Activated naive CD4-positive, alpha-beta T cell treated with anti-CD3 and anti-CD28 coated beads for 36 hours (primary cell): ENCODE results near the gene ATP6V0B. TPM values are rescaled to one million over a fixed set of nuclear protein-coding genes. Genes with fewer than 3 reads are reported as not detected.

Experiments used
- CTCF ChIA-PET: fragments of 350-600 bp; sonication (Branson Sonifier 250); formaldehyde crosslinking; loops from one replicate; lab custom pipeline; 2021; ENCODE audit warnings: antibody characterized with exemption; lab: Charles Lee
- DNase-seq: peaks from one replicate; pipeline ENCODE4 v3.0.0-alpha.2; 2020
- H3K27ac Mint-ChIP-seq: one replicate; pipeline ENCODE4 v1.8.0; 2021; ENCODE audit warnings: mild to moderate bottlenecking, mixed read lengths
- H3K27me3 Mint-ChIP-seq: one replicate; pipeline ENCODE4 v1.8.0; 2021; ENCODE audit warnings: low read depth, mixed read lengths
- H3K36me3 Mint-ChIP-seq: one replicate; pipeline ENCODE4 v1.8.0; 2021; ENCODE audit warnings: low read depth, mixed read lengths
- H3K4me1 Mint-ChIP-seq: one replicate; pipeline ENCODE4 v1.8.0; 2021; ENCODE audit warnings: low read depth, mixed read lengths
- H3K4me3 Mint-ChIP-seq: one replicate; pipeline ENCODE4 v1.8.0; 2021; ENCODE audit warnings: mild to moderate bottlenecking, moderate library complexity, mixed read lengths
- H3K9me3 Mint-ChIP-seq: one replicate; pipeline ENCODE4 v1.8.0; 2021; ENCODE audit warnings: mixed read lengths
- intact Hi-C: fragments of 100-400 bp; cut with micrococcal nuclease; formaldehyde crosslinking; loops from one replicate; pipeline ENCODE4 v1.15.1; 2023
- total RNA-seq, 2 experiments: library from RNA; stranded (reverse); gene quantifications; one replicate each; pipeline ENCODE4 v1.2.3, GENCODE V29; 2021

The ATP6V0B gene
- total RNA-seq, 2 experiments from 2014 or later: 44.2 to 52.6 TPM

- H3K4me1 Mint-ChIP-seq: peaks cover 41% of the 10 kb centered on the region
Measured at GRCh38 chr1:43947061-43947873, 27.5 kb upstream of the ATP6V0B start.

GRCh38 chr1:43947874-43948437, 26.8 kb upstream of the ATP6V0B start:
- DNase-seq: no peak
- CTCF ChIA-PET: interaction anchor here (0.6 to 0.9 kb wide), 2 partner anchors 37 to 100 kb away, joined by 3 to 4 read pairs; no protein-coding TSS in a partner anchor
- intact Hi-C loops: loop anchor here (10.0 kb wide), 1 partner anchor 583 kb away; the partner anchor contains the start of gene ELOVL1
- Mint-ChIP-seq H3K36me3 (peaks cover 7% of the 10 kb centered on the region), H3K4me3 (peak overlapping the region; percentile 90), H3K27me3 (no peaks in the 10 kb centered on the region), H3K27ac (peak overlapping the region; percentile 68), H3K4me1 (peaks cover 39% of the 10 kb centered on the region), H3K9me3 (no peaks in the 10 kb centered on the region)

More at GRCh38 chr1:43947061-43947873, 27.5 kb upstream of the ATP6V0B start:
- no peaks in the 10 kb centered on the region for H3K27me3 Mint-ChIP-seq
- peak overlapping the region; percentile 90 for H3K4me3 Mint-ChIP-seq
- H3K36me3 Mint-ChIP-seq: peaks cover 7% of the 10 kb centered on the region
- peak overlapping the region; percentile 88 for H3K27ac Mint-ChIP-seq
- DNase-seq: peak; percentile 26
- intact Hi-C loops: loop anchor here (10.0 kb wide), 1 partner anchor 582 kb away; the partner anchor contains the start of gene ELOVL1
- H3K9me3 Mint-ChIP-seq: no peaks in the 10 kb centered on the region
- CTCF ChIA-PET: interaction anchor here (0.6 to 5.6 kb wide), 10 partner anchors 10 to 183 kb away, joined by 3 to 76 read pairs (median 4); partner anchors contain the start of gene ARTN

GRCh38 chr1:43949678-43950077, 25.1 kb upstream of the ATP6V0B start:
- peaks cover 2% of the 10 kb centered on the region for H3K36me3 Mint-ChIP-seq
- H3K27me3 Mint-ChIP-seq: no peaks in the 10 kb centered on the region
- no peak overlapping the region for H3K27ac Mint-ChIP-seq
- CTCF ChIA-PET: interaction anchor here (0.7 to 3.1 kb wide), 5 partner anchors 14 to 422 kb away, joined by 3 to 8 read pairs (median 4); no protein-coding TSS in a partner anchor
- no peaks in the 10 kb centered on the region for H3K9me3 Mint-ChIP-seq
- H3K4me1 Mint-ChIP-seq: peaks cover 33% of the 10 kb centered on the region
- no peak overlapping the region for H3K4me3 Mint-ChIP-seq
- no peak for DNase-seq
- intact Hi-C loops: loop anchor here (10.0 kb wide), 1 partner anchor 585 kb away; the partner anchor contains the start of gene ELOVL1

- Mint-ChIP-seq H3K36me3 (peaks cover 2% of the 10 kb centered on the region), H3K4me3 (no peak overlapping the region), H3K9me3 (no peaks in the 10 kb centered on the region), H3K4me1 (peaks cover 21% of the 10 kb centered on the region), H3K27me3 (no peaks in the 10 kb centered on the region), H3K27ac (no peak overlapping the region)
- DNase-seq: no peak
- CTCF ChIA-PET: interaction anchor here (1.0 to 3.1 kb wide), 3 partner anchors 13 to 423 kb away, joined by 4 to 8 read pairs (median 4); no protein-coding TSS in a partner anchor
- intact Hi-C loops: no loop called here
Measured at GRCh38 chr1:43951021-43951985, 23.5 kb upstream of the ATP6V0B start.

- no peak for DNase-seq
- no peaks in the 10 kb centered on the region for H3K9me3 Mint-ChIP-seq
- no peak overlapping the region for H3K27ac Mint-ChIP-seq
- H3K4me1 Mint-ChIP-seq: peaks cover 17% of the 10 kb centered on the region
- CTCF ChIA-PET: interaction anchor here (2.0 kb wide), 1 partner anchor 18 kb away, joined by 6 read pairs; no protein-coding TSS in a partner anchor
- no peak overlapping the region for H3K4me3 Mint-ChIP-seq
- intact Hi-C loops: no loop called here
- peaks cover 6% of the 10 kb centered on the region for H3K36me3 Mint-ChIP-seq
- no peaks in the 10 kb centered on the region for H3K27me3 Mint-ChIP-seq
Measured at GRCh38 chr1:43952731-43953346, 21.9 kb upstream of the ATP6V0B start.

GRCh38 chr1:43953361-43953760, 21.4 kb upstream of the ATP6V0B start:
- CTCF ChIA-PET: interaction anchor here (2.0 kb wide), 1 partner anchor 18 kb away, joined by 6 read pairs; no protein-coding TSS in a partner anchor
- no peaks in the 10 kb centered on the region for H3K27me3 Mint-ChIP-seq
- peaks cover 12% of the 10 kb centered on the region for H3K4me1 Mint-ChIP-seq
- peaks cover 8% of the 10 kb centered on the region for H3K36me3 Mint-ChIP-seq
- H3K27ac Mint-ChIP-seq: no peak overlapping the region
- no peak overlapping the region for H3K4me3 Mint-ChIP-seq
- no peak for DNase-seq
- intact Hi-C loops: no loop called here
- no peaks in the 10 kb centered on the region for H3K9me3 Mint-ChIP-seq

GRCh38 chr1:43954036-43954435, 20.7 kb upstream of the ATP6V0B start:
- Mint-ChIP-seq H3K4me3 (no peak overlapping the region), H3K4me1 (peaks cover 5% of the 10 kb centered on the region), H3K9me3 (no peaks in the 10 kb centered on the region), H3K27me3 (no peaks in the 10 kb centered on the region), H3K27ac (no peak overlapping the region), H3K36me3 (peaks cover 8% of the 10 kb centered on the region)
- CTCF ChIA-PET: interaction anchor here (0.7 to 2.0 kb wide), 3 partner anchors 19 to 191 kb away, joined by 4 to 6 read pairs (median 4); no protein-coding TSS in a partner anchor
- intact Hi-C loops: no loop called here
- DNase-seq: no peak

- no peak for DNase-seq
- Mint-ChIP-seq H3K9me3 (no peaks in the 10 kb centered on the region), H3K4me3 (no peak overlapping the region), H3K4me1 (peaks cover 2% of the 10 kb centered on the region), H3K27me3 (no peaks in the 10 kb centered on the region), H3K27ac (no peak overlapping the region), H3K36me3 (peaks cover 7% of the 10 kb centered on the region)
- CTCF ChIA-PET: interaction anchor here (1.0 kb wide), 1 partner anchor 21 kb away, joined by 5 read pairs; no protein-coding TSS in a partner anchor
- intact Hi-C loops: no loop called here
Measured at GRCh38 chr1:43956234-43956633, 18.5 kb upstream of the ATP6V0B start.

GRCh38 chr1:43957407-43958040, 17.2 kb upstream of the ATP6V0B start:
- CTCF ChIA-PET: interaction anchor here (0.6 kb wide), 1 partner anchor 24 kb away, joined by 3 read pairs; the partner anchor contains the start of gene ARTN
- H3K4me1 Mint-ChIP-seq: no peaks in the 10 kb centered on the region
- H3K4me3 Mint-ChIP-seq: no peak overlapping the region
- H3K27ac Mint-ChIP-seq: no peak overlapping the region
- no peaks in the 10 kb centered on the region for H3K9me3 Mint-ChIP-seq
- H3K36me3 Mint-ChIP-seq: peaks cover 11% of the 10 kb centered on the region
- no peak for DNase-seq
- intact Hi-C loops: no loop called here
- H3K27me3 Mint-ChIP-seq: no peaks in the 10 kb centered on the region

GRCh38 chr1:43958351-43959255, 16.2 kb upstream of the ATP6V0B start:
- intact Hi-C loops: no loop called here
- H3K27me3 Mint-ChIP-seq: no peaks in the 10 kb centered on the region
- H3K36me3 Mint-ChIP-seq: peaks cover 11% of the 10 kb centered on the region
- CTCF ChIA-PET: interaction anchor here (0.6 to 1.3 kb wide), 3 partner anchors 13 to 89 kb away, joined by 3 to 4 read pairs (median 3); partner anchors contain the start of gene ARTN
- H3K4me3 Mint-ChIP-seq: no peak overlapping the region
- H3K4me1 Mint-ChIP-seq: no peaks in the 10 kb centered on the region
- no peak for DNase-seq
- H3K9me3 Mint-ChIP-seq: no peaks in the 10 kb centered on the region
- no peak overlapping the region for H3K27ac Mint-ChIP-seq
